ENCODE results near the gene RANBP1. TPM values are rescaled to one million over a fixed set of nuclear protein-coding genes. Genes with fewer than 3 reads are reported as not detected.

Gene RANBP1
- total RNA-seq, 4 donors from 2014 or later: 45.6 to 128 (median 106) TPM

DNA sequence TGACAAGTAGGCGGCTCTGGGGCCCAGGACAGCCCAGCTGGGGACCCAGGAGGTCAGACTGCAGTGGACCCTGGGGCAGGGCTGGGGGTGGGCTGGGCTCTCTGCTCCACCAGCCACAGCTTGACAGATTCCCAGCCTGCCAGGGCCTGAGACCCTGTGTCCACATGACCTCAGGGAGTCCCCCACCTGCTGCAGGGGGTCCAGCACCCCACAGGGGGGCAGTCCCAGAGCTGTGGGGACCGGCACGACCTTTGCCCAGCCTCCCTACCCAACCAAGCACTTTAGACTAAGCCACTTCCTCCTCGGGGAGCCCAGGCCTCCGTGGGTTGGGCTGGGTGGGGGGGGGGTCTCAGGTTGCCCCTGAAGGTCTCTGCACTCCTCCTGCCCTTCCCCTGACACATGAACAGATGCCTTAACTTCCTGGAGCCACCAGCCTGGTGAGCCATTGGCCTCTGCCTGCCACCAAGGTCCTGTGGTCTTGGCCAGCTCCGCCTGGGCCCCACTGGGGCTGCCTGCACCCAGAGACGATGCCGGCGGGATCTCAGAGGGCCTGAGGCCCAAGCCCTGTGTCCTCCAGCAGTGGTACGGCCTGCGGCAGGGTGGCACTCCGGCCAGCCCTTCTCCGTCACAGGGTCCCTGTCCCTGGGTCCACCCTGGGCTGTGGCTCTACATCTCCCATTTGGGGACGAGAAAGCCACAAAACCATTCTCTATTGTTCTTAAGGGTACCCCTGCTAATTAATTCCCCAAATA is 31.5 kb downstream of the RANBP1 start:
- no peak for DNase-seq
- Histone ChIP-seq H3K4me1 (no peaks in the 10 kb centered on the region), H3K36me3 (no peaks in the 10 kb centered on the region), H3K27me3 (no peaks in the 10 kb centered on the region), H3K9me3 (no peaks in the 10 kb centered on the region), H3K4me3 (no peak overlapping the region), H3K27ac (no peak overlapping the region)
- intact Hi-C loops (cut with DNase I; ENCODE audit: low total_unique reads) (no loop called here), in situ Hi-C loops (cut with MboI; ENCODE audit: low pct_ligation_motif_present in 1 of 4, low pct_unique_long_range_greater_than_20kb in 1 of 4, low sequenced_read_pairs in 3 of 4) (no loop called here)
- no peak for TF ChIP-seq POLR2A (IDR thresholded peaks at IDR 0.05)
- TF ChIP-seq POLR2AphosphoS5 (IDR thresholded peaks at IDR 0.05): no peak
- TF ChIP-seq, protein P1, sequence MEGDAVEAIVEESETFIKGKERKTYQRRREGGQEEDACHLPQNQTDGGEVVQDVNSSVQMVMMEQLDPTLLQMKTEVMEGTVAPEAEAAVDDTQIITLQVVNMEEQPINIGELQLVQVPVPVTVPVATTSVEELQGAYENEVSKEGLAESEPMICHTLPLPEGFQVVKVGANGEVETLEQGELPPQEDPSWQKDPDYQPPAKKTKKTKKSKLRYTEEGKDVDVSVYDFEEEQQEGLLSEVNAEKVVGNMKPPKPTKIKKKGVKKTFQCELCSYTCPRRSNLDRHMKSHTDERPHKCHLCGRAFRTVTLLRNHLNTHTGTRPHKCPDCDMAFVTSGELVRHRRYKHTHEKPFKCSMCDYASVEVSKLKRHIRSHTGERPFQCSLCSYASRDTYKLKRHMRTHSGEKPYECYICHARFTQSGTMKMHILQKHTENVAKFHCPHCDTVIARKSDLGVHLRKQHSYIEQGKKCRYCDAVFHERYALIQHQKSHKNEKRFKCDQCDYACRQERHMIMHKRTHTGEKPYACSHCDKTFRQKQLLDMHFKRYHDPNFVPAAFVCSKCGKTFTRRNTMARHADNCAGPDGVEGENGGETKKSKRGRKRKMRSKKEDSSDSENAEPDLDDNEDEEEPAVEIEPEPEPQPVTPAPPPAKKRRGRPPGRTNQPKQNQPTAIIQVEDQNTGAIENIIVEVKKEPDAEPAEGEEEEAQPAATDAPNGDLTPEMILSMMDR (IDR thresholded peaks at IDR 0.05): no peak
- TF ChIP-seq EP300 (IDR thresholded peaks at IDR 0.05; ENCODE audit: low read depth): no peak
- 66 to 100% methylated on average over 2 to 11 of the region's 14 CpGs for WGBS, 2 donors (ENCODE audit: low coverage in 1 of 2)

DNA sequence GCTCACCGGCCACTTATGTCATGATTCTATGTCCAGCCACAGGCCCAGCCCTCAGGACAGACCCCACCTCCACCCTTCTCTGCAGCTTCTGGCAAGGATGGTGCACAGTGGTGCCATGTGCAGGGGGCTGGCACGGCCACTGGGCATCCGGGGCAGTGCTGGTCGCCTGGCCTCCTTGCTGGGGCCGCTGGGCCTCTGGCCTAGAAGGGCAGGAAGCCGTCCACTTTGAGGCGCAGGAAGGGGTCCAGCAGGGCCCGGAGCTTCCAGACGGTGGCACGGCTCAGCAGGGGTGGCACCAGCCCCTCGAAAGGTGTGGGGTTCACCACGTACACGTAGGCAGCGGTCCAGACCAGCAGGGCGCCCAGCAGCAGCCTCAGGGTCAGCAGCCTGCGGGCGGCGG is 32.5 kb downstream of the RANBP1 start:
- intact Hi-C loops (cut with DNase I; ENCODE audit: low total_unique reads): no loop called here
- WGBS, 2 donors (ENCODE audit: low coverage in 1 of 2): 80% methylated on average over 16 of the region's 18 CpGs; no CpG with 5 or more reads in 1 of the 2 donors
- DNase-seq: no peak
- Histone ChIP-seq H3K9me3 (no peaks in the 10 kb centered on the region), H3K4me3 (no peak overlapping the region), H3K36me3 (no peaks in the 10 kb centered on the region), H3K27me3 (no peaks in the 10 kb centered on the region), H3K4me1 (no peaks in the 10 kb centered on the region), H3K27ac (no peak overlapping the region)
- in situ Hi-C loops (cut with MboI; ENCODE audit: low pct_ligation_motif_present in 1 of 4, low pct_unique_long_range_greater_than_20kb in 1 of 4, low sequenced_read_pairs in 3 of 4): no loop called here
- TF ChIP-seq, protein P1 (IDR thresholded peaks at IDR 0.05): no peak

DNA sequence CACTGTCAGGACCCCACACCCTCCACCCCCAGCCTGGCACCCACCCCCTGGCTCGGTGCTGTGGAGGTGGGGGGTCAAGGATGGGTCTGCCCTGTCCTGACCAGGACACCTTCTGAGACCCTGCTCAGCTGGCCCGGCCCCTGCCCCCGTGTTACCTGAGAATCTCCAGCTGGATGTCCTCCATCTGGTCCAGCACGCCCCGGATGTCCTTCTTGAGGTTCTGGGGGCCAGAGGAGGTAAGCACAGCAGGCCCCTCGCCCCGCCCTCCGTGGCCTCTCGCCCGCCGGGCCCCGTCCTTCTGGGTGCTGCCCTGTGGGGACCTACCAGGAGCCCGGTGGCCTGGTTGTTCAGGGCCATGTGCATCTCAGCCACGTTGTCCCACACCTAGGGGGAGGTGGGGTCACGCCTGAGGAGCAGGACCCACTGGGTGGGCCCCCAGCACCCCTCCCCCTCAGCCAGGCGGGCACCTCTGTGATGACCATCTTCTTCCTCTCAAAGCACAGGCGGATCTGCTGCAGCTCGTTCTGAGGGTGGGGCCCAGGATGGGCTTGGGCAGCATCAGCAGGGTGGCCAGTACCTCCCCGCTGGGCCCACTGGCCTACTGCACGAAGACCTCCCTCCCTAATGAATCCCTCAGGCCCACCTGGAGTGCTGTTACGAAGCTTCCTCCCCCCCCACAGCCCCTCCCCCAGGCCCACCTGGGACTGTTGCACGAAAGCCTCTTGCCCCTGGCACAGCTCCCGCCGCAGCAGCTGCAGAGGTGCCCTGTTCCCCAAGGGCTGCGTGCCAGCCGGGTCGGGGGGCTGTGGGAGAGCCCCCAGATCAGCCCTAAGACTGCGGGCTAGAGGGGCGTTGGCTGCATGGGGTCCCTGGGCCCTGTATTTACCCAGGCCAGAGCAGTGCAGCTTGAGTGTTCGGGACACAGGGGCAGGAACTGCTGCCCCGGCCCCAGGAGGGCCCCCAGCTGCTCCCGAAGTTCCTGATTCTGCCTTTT is 33.6 kb downstream of the RANBP1 start:
- in situ Hi-C loops (cut with MboI; ENCODE audit: low pct_ligation_motif_present in 1 of 4, low pct_unique_long_range_greater_than_20kb in 1 of 4, low sequenced_read_pairs in 3 of 4): loop anchor here in 2 of 4 donors (10.0 to 25.0 kb wide), 2 partner anchors 145 to 488 kb away; no protein-coding TSS in a partner anchor
- 70% methylated on average over 20 of the region's 32 CpGs; no CpG with 5 or more reads in 1 of the 2 donors for WGBS, 2 donors (ENCODE audit: low coverage in 1 of 2)
- intact Hi-C loops (cut with DNase I; ENCODE audit: low total_unique reads): no loop called here

More for the DNA sequence above, 33.6 kb downstream of the RANBP1 start:
- DNase-seq: no peak
- H3K4me1 ChIP-seq: no peaks in the 10 kb centered on the region
- no peak overlapping the region for H3K4me3 ChIP-seq
- peaks cover 5% of the 10 kb centered on the region for H3K27me3 ChIP-seq
- TF ChIP-seq, protein P1 (IDR thresholded peaks at IDR 0.05): no peak
- TF ChIP-seq POLR2AphosphoS5 (IDR thresholded peaks at IDR 0.05): no peak
- no peak for TF ChIP-seq POLR2A (IDR thresholded peaks at IDR 0.05)
- no peak for TF ChIP-seq EP300 (IDR thresholded peaks at IDR 0.05; ENCODE audit: low read depth)
- H3K36me3 ChIP-seq: no peaks in the 10 kb centered on the region
- no peaks in the 10 kb centered on the region for H3K9me3 ChIP-seq
- no peak overlapping the region for H3K27ac ChIP-seq

Data from transverse colon (tissue), 4 donors.